ENCODE results near the gene KRT20. TPM values are rescaled to one million over a fixed set of nuclear protein-coding genes. Genes with fewer than 3 reads are reported as not detected.

The KRT20 gene
- total and polyA plus RNA-seq, 2 of the 8 experiments (the other 6 are each of a cell fraction or from before 2014, with no cell fraction given), result not detected

DNA sequence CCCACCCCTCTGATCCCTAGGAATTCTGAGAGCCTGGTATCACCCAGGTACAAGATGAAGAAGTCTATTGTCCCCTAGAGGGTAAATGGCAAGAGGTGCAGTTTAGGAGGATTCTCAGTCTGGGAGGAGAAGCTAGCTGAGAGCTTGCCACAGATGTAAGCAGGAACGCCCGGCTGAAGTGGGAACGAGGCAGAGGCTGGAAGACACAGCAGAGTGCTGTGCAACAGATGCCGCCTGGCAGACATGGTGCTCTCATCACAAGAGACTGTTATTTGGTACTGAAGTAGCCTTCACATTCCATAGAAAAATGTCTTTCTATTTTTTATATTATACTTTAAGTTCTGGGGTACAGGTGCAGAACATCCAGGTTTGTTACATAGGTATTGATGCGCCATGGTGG is 20.3 kb upstream of the KRT20 start:
- no peak overlapping the region for H3K14ac ChIP-seq (ENCODE audit: insufficient read length)
- H3K23me2 ChIP-seq (ENCODE audit: low read depth, low read length), result no peaks in the 10 kb centered on the region
- ChIA-PET POLR2A (ENCODE audit: partially characterized antibody) (interaction anchor here (0.7 kb wide), 1 partner anchor 424 kb away, joined by 3 read pairs; no protein-coding TSS in a partner anchor), CTCF (ENCODE audit: partially characterized antibody) (interaction anchor here (0.6 to 1.6 kb wide), 5 partner anchors 330 to 743 kb away, joined by 3 to 4 read pairs (median 3); no protein-coding TSS in a partner anchor)
- H3K79me1 ChIP-seq (ENCODE audit: low read depth, low read length), result no peaks in the 10 kb centered on the region
- H4K20me1 ChIP-seq (replicated peaks in 1 of 2; ENCODE audit: control insufficient read depth in 1 of 2, insufficient read depth in 2 of 2, low read length in 2 of 2), result no peaks in the 10 kb centered on the region
- H3K4me2 ChIP-seq (ENCODE audit: insufficient read depth in 1 of 2, low read depth in 2 of 2, low read length in 2 of 2), result no peak overlapping the region
- H3K4ac ChIP-seq (replicated peaks; ENCODE audit: insufficient read length, low read depth, low read length), result no peak overlapping the region
- FAIRE-seq (no peak), DNase-seq (ENCODE audit: low read depth in 1 of 2, low spot score in 2 of 2) (no peak)
- H2AFZ ChIP-seq (ENCODE audit: low read length), result no peak overlapping the region
- H3K9ac ChIP-seq (replicated peaks in 1 of 4; ENCODE audit: extremely low read depth in 1 of 4, low read depth in 3 of 4, low read length in 3 of 4), result no peak overlapping the region
- H3K79me2 ChIP-seq (ENCODE audit: control insufficient read depth in 1 of 2, insufficient read depth in 2 of 2, low read length in 2 of 2), result no peaks in the 10 kb centered on the region
- H3K9me3 ChIP-seq (ENCODE audit: insufficient read depth in 2 of 2, low read depth in 1 of 2, low read length in 1 of 2), result no peaks in the 10 kb centered on the region
- TF ChIP-seq NRF1 (IDR thresholded peaks at IDR 0.05; ENCODE audit: low read depth, low read length) (no peak), ASH2L (IDR thresholded peaks at IDR 0.05; ENCODE audit: low read length) (no peak), SAP30 (IDR thresholded peaks at IDR 0.05; ENCODE audit: insufficient read depth, insufficient replicate concordance, low read length) (no peak), CTBP2 (IDR thresholded peaks at IDR 0.05; ENCODE audit: borderline replicate concordance, insufficient read depth, insufficient read length, low read length) (no peak), POU5F1 (IDR thresholded peaks at IDR 0.05; ENCODE audit: low read depth, low read length) (no peak), CREB1 (IDR thresholded peaks at IDR 0.05) (no peak), PHF8 (conservative IDR thresholded peaks at IDR 0.05; ENCODE audit: low read depth, low read length) (no peak), SIN3A (conservative IDR thresholded peaks at IDR 0.05 in 1 of 2, IDR thresholded peaks at IDR 0.05 in 1 of 2; ENCODE audit: low read depth in 1 of 2, low read length in 2 of 2) (no peak), BCL11A (IDR thresholded peaks at IDR 0.05; ENCODE audit: low read depth in 2 of 2, low read length in 2 of 2) (no peak), SIRT6 (IDR thresholded peaks at IDR 0.05; ENCODE audit: low read length) (no peak), CHD2 (IDR thresholded peaks at IDR 0.05; ENCODE audit: low read length) (no peak), EZH2 (IDR thresholded peaks at IDR 0.05; ENCODE audit: low read depth, low read length, severe bottlenecking) (no peak), TEAD4 (IDR thresholded peaks at IDR 0.05; ENCODE audit: low read depth, low read length) (no peak), GABPA (IDR thresholded peaks at IDR 0.05; ENCODE audit: borderline replicate concordance, insufficient read depth, low read length) (no peak), TAF7 (optimal IDR thresholded peaks at IDR 0.05; ENCODE audit: borderline replicate concordance, low read depth, low read length) (no peak)
- H3K27me3 ChIP-seq (replicated peaks in 1 of 4; ENCODE audit: control insufficient read depth in 3 of 4, extremely low read depth in 1 of 4, insufficient read depth in 3 of 4, low read length in 3 of 4), result no peaks in the 10 kb centered on the region
- H3K18ac ChIP-seq (ENCODE audit: extremely low read depth, low read length), result no peak overlapping the region
- H2BK20ac ChIP-seq (ENCODE audit: low read length), result no peak overlapping the region
- H4K8ac ChIP-seq (ENCODE audit: extremely low read depth, insufficient read depth, low read length), result no peak overlapping the region
- H3K56ac ChIP-seq (replicated peaks; ENCODE audit: insufficient read length, low read depth, low read length), result no peak overlapping the region
- no peak overlapping the region for H2BK5ac ChIP-seq (ENCODE audit: low read depth, low read length)
- no peak overlapping the region for H4K91ac ChIP-seq (replicated peaks; ENCODE audit: insufficient read length, low read length)
- H2BK15ac ChIP-seq (ENCODE audit: low read length), result no peak overlapping the region
- H3K27ac ChIP-seq (ENCODE audit: low read depth, low read length), result no peak overlapping the region
- no peaks in the 10 kb centered on the region for H3K36me3 ChIP-seq (ENCODE audit: control insufficient read depth in 2 of 4, insufficient read depth in 4 of 4, low read length in 3 of 4)
- H3K4me3 ChIP-seq (ENCODE audit: extremely low read depth in 1 of 4, insufficient read depth in 2 of 4, low read depth in 3 of 4, low read length in 4 of 4), result no peak overlapping the region
- H2BK12ac ChIP-seq (ENCODE audit: low read depth, low read length), result no peak overlapping the region
- 84% methylated on average over 5 of the region's 5 CpGs; no CpG with 5 or more reads in 1 of the 2 experiments for WGBS, 2 experiments (ENCODE audit: extremely low coverage in 1 of 2, insufficient coverage in 1 of 2, insufficient read length in 1 of 2, insufficient replicate concordance in 2 of 2, low coverage in 1 of 2, low lambda C conversion rate in 2 of 2, missing lambda C conversion rate in 1 of 2)
- no peak overlapping the region for H2AK5ac ChIP-seq (ENCODE audit: low read depth, low read length)
- H2BK120ac ChIP-seq (replicated peaks; ENCODE audit: low read depth, low read length), result no peak overlapping the region
- H3K4me1 ChIP-seq (replicated peaks in 1 of 4; ENCODE audit: control insufficient read depth in 3 of 4, insufficient read depth in 4 of 4, low read length in 3 of 4), result peaks cover 0 to 3% (median 1%) of the 10 kb centered on the region in 4 experiments; a peak in 2 of 7 replicates
- no peak overlapping the region for H3K23ac ChIP-seq (ENCODE audit: insufficient read length)
- H4K5ac ChIP-seq (ENCODE audit: insufficient read length, low read depth, low read length), result no peak overlapping the region
